ENCODE results near the gene STK4. TPM values are rescaled to one million over a fixed set of nuclear protein-coding genes. Genes with fewer than 3 reads are reported as not detected.
"Not testable (repeated sequence)": the region's sequence is repeated elsewhere in the genome, so short reads cannot be mapped to it uniquely, and the experiment has no call there.

STK4 gene
- total RNA-seq, 1 experiment from 2014 or later: 52.7 TPM

GRCh38 chr20:45012682-45013302 lies 46.5 kb downstream of the STK4 start:
- intact Hi-C loops (cut with micrococcal nuclease; ENCODE audit: unreplicated experiment): loop anchor here (5.0 kb wide), 2 partner anchors 80 to 280 kb away; no protein-coding TSS in a partner anchor
- no peak overlapping the region for H3K27ac ChIP-seq (ENCODE audit: low read depth, low read length, poor library complexity, severe bottlenecking)
- POLR2A ChIA-PET (ENCODE audit: low non-redundant PET): no interaction called here

GRCh38 chr20:45014131-45014530 lies 47.8 kb downstream of the STK4 start:
- BruUV-seq (replicated peaks); H3K4me1 ChIP-seq (ENCODE audit: insufficient read depth, low read length, poor library complexity, severe bottlenecking); DNase-seq (ENCODE audit: low spot score); H3K36me3 ChIP-seq (ENCODE audit: insufficient read depth, low read length, poor library complexity, severe bottlenecking); H3K27ac ChIP-seq (ENCODE audit: low read depth, low read length, poor library complexity, severe bottlenecking); H3K9me3 ChIP-seq (ENCODE audit: low read depth, low read length, poor library complexity, severe bottlenecking); POLR2A ChIA-PET (ENCODE audit: low non-redundant PET); H3K27me3 ChIP-seq (replicated peaks; ENCODE audit: insufficient read depth, low read depth, low read length, poor library complexity); H3K4me3 ChIP-seq (ENCODE audit: low read depth, low read length, poor library complexity, severe bottlenecking): not testable (repeated sequence)
- CTCF ChIA-PET: interaction anchor here (1.2 kb wide), 1 partner anchor 82 kb away, joined by 11 read pairs; no protein-coding TSS in a partner anchor
- intact Hi-C loops (cut with micrococcal nuclease; ENCODE audit: unreplicated experiment): loop anchor here (5.0 kb wide), 2 partner anchors 78 to 278 kb away; no protein-coding TSS in a partner anchor

More at GRCh38 chr20:45012682-45013302, 46.5 kb downstream of the STK4 start:
- no peak for DNase-seq (ENCODE audit: low spot score)
- no peaks in the 10 kb centered on the region for H3K4me1 ChIP-seq (ENCODE audit: insufficient read depth, low read length, poor library complexity, severe bottlenecking)
- CTCF ChIA-PET: interaction anchor here (0.6 to 1.2 kb wide), 3 partner anchors 49 to 217 kb away, joined by 3 to 11 read pairs (median 4); no protein-coding TSS in a partner anchor
- no TSS peak for BruUV-seq (replicated peaks)
- H3K4me3 ChIP-seq (ENCODE audit: low read depth, low read length, poor library complexity, severe bottlenecking): no peak overlapping the region
- H3K36me3 ChIP-seq (ENCODE audit: insufficient read depth, low read length, poor library complexity, severe bottlenecking): peaks cover 10% of the 10 kb centered on the region
- TF ChIP-seq CTCF (conservative IDR thresholded peaks at IDR 0.05; ENCODE audit: low read depth, low read length): no peak
- no peak for TF ChIP-seq EZH2 (IDR thresholded peaks at IDR 0.05; ENCODE audit: borderline replicate concordance, low read depth, low read length, poor library complexity, severe bottlenecking)
- H3K27me3 ChIP-seq (replicated peaks; ENCODE audit: insufficient read depth, low read depth, low read length, poor library complexity): no peaks in the 10 kb centered on the region
- H3K9me3 ChIP-seq (ENCODE audit: low read depth, low read length, poor library complexity, severe bottlenecking): no peaks in the 10 kb centered on the region

DNA sequence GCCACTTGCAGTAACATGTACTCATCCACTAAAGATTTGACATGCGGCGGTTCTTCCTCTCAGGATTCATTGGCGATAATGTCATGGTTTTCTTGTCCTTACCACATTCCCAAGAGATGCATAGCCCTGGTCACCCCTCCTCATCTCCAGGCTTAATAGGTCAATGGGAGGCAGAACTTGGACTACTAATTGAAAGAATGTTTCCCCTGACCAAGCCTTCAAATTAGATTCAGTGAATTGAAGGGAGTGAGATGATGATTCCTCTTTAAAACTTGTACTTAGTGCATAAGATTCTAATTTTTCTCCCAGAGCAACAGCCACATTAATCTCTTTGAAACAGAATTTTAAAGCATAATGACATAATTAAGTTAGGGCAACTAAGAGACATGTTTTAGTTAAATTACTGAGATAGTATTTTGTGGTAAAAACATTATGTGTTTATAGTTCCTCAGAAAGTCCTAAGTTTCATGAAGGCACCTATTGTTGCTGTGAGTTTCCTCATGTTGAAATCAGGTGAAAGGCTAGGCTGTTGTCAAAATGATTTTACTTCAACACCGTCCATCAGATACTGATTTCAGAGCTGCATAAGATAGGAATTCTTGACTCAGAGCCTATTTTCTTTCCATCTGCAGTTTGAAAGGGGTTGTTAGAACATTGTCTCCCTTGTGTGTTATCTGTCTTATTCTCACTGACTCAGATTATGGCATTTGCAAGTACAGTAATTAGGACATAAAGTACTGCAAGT lies 48.5 kb downstream of the STK4 start:
- intact Hi-C loops (cut with micrococcal nuclease; ENCODE audit: unreplicated experiment): loop anchor here (5.0 kb wide), 2 partner anchors 77 to 277 kb away; no protein-coding TSS in a partner anchor
- BruUV-seq (replicated peaks): no TSS peak
- Histone ChIP-seq H3K4me1 (ENCODE audit: insufficient read depth, low read length, poor library complexity, severe bottlenecking) (peaks cover 4% of the 10 kb centered on the region), H3K4me3 (ENCODE audit: low read depth, low read length, poor library complexity, severe bottlenecking) (no peak overlapping the region), H3K27ac (ENCODE audit: low read depth, low read length, poor library complexity, severe bottlenecking) (no peak overlapping the region), H3K36me3 (ENCODE audit: insufficient read depth, low read length, poor library complexity, severe bottlenecking) (peaks cover 5% of the 10 kb centered on the region), H3K27me3 (replicated peaks; ENCODE audit: insufficient read depth, low read depth, low read length, poor library complexity) (no peaks in the 10 kb centered on the region), H3K9me3 (ENCODE audit: low read depth, low read length, poor library complexity, severe bottlenecking) (no peaks in the 10 kb centered on the region)
- no peak for DNase-seq (ENCODE audit: low spot score)
- ChIA-PET POLR2A (ENCODE audit: low non-redundant PET) (no interaction called here), CTCF (no interaction called here)
- TF ChIP-seq EZH2 (IDR thresholded peaks at IDR 0.05; ENCODE audit: borderline replicate concordance, low read depth, low read length, poor library complexity, severe bottlenecking) (no peak), CTCF (conservative IDR thresholded peaks at IDR 0.05; ENCODE audit: low read depth, low read length) (no peak)
